ENCODE results near the gene CHIC2.

DNA sequence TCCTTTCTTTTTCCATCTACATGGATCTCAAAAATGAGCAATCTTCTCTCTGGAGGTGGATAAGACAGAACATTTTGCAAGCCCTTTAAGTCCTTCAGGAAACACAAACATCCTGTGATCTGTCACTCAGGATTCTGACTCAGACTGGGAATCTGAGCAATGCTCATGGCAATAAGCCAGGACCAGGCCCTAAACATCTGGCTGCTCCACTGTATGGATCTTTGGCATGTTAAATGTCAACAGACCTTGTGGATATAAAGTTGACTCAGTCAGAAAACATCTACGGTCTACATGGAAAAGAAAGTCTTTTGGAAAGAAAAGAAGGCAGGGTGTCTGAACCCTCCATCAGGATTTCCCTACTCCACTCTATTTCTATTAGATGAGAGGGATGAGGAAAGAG is 17.8 kb upstream of the CHIC2 start:
- no peak for TF ChIP-seq CTCF (IDR thresholded peaks at IDR 0.05)
- TF ChIP-seq POLR2A (IDR thresholded peaks at IDR 0.05): no peak

Data from body of pancreas (tissue), 4 donors.